Retinal pigment epithelial cell (primary cell): ENCODE data around the gene SYT6.

ENCODE experiments used
- DNase-seq: peaks from one replicate; pipeline ENCODE4 v3.0.0-alpha.2; 2010; ENCODE audit warnings: low read depth
- H3K4me3 ChIP-seq: 2 replicates; pipeline ENCODE4 v1.5.1; 2011; ENCODE audit warnings: mild to moderate bottlenecking, low read length, control low read depth, moderate library complexity
- CTCF ChIP-seq: conservative IDR thresholded peaks from 2 replicates; pipeline ENCODE4 v1.5.1; 2011; ENCODE audit warnings: low read depth, low read length, control low read depth, inconsistent platforms

SYT6 gene

GRCh38 chr1:114094363-114094634, 59.4 kb downstream of the SYT6 start:
- no peak overlapping the region for H3K4me3 ChIP-seq
- no peak for DNase-seq
- TF ChIP-seq CTCF, result no peak

GRCh38 chr1:114093624-114094362, 59.9 kb downstream of the SYT6 start:
- DNase-seq, result no peak
- TF ChIP-seq CTCF, result peak; percentile 10

GRCh38 chr1:114092186-114093062, 61.2 kb downstream of the SYT6 start:
- no peak for DNase-seq
- TF ChIP-seq CTCF, result no peak

More at GRCh38 chr1:114093624-114094362, 59.9 kb downstream of the SYT6 start:
- H3K4me3 ChIP-seq, result no peak overlapping the region

GRCh38 chr1:114091711-114092110, 62.0 kb downstream of the SYT6 start:
- no peak for DNase-seq
- TF ChIP-seq CTCF, result no peak
- no peak overlapping the region for H3K4me3 ChIP-seq

More at GRCh38 chr1:114092186-114093062, 61.2 kb downstream of the SYT6 start:
- H3K4me3 ChIP-seq, result no peak overlapping the region

- DNase-seq, result no peak
- H3K4me3 ChIP-seq, result no peak overlapping the region
- no peak for TF ChIP-seq CTCF
Observed at GRCh38 chr1:114090738-114091505, 62.7 kb downstream of the SYT6 start.

GRCh38 chr1:114089502-114090138, 64.0 kb downstream of the SYT6 start:
- no peak for TF ChIP-seq CTCF
- DNase-seq, result no peak
- H3K4me3 ChIP-seq, result no peak overlapping the region
